ENCODE data around the gene OR10H2. TPM values are rescaled to one million over a fixed set of nuclear protein-coding genes. Genes with fewer than 3 reads are reported as not detected.
"Not testable (repeated sequence)": the region's sequence is repeated elsewhere in the genome, so short reads cannot be mapped to it uniquely, and the experiment has no call there.

Gene OR10H2, protein sequence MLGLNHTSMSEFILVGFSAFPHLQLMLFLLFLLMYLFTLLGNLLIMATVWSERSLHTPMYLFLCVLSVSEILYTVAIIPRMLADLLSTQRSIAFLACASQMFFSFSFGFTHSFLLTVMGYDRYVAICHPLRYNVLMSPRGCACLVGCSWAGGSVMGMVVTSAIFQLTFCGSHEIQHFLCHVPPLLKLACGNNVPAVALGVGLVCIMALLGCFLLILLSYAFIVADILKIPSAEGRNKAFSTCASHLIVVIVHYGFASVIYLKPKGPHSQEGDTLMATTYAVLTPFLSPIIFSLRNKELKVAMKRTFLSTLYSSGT
- total RNA-seq, result not detected

DNA sequence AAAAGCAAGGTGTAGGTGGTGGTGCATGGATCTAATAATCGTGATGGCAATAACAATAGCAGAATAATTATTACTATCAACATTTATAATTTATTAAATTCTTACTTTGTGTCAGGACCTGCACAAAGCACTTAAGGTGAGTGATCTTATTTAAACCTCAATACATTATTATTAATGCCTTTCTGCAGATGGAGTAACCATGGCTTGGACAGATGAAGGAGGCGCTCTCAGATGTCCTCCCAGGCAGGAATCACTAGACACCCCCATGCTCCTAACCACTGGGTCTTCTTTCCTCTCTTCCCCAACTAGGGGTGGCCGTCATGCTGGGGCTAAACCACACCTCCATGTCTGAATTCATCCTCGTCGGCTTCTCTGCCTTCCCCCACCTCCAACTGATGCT lies at the start of gene OR10H2:
TSS of gene OR10H2 (plus strand) at position 301 of the 400 bp plus-strand sequence. CDS start at position 321, 20 bp downstream.
- peaks cover 13% of the 10 kb centered on the region for H3K27me3 Mint-ChIP-seq (ENCODE audit: low read depth)
- no peaks in the 10 kb centered on the region for H3K36me3 Mint-ChIP-seq (ENCODE audit: low read depth)
- POLR2A ChIA-PET, result no interaction called here
- no peak within 1 kb of the TSS for H3K27ac Mint-ChIP-seq
- ATAC-seq (no peak), DNase-seq (no peak)
- CTCF ChIA-PET, result no interaction called here
- no peaks in the 10 kb centered on the region for H3K9me3 Mint-ChIP-seq (ENCODE audit: insufficient read depth)
- H3K4me1 Mint-ChIP-seq (ENCODE audit: low read depth), result no peaks in the 10 kb centered on the region
- no peak within 1 kb of the TSS for H3K4me3 Mint-ChIP-seq

- no peak for DNase-seq
- ChIA-PET POLR2A (no interaction called here), CTCF (no interaction called here)
- H3K27ac Mint-ChIP-seq, result no peak overlapping the region
- H3K27me3 Mint-ChIP-seq (ENCODE audit: low read depth), result no peaks in the 10 kb centered on the region
- no peaks in the 10 kb centered on the region for H3K36me3 Mint-ChIP-seq (ENCODE audit: low read depth)
- H3K4me3 Mint-ChIP-seq, result no peak overlapping the region
- no peaks in the 10 kb centered on the region for H3K4me1 Mint-ChIP-seq (ENCODE audit: low read depth)
- ATAC-seq, result no peak
- H3K9me3 Mint-ChIP-seq (ENCODE audit: insufficient read depth), result no peaks in the 10 kb centered on the region
Observed at GRCh38 chr19:15679089-15679488, 48.7 kb upstream of the OR10H2 start.

DNA sequence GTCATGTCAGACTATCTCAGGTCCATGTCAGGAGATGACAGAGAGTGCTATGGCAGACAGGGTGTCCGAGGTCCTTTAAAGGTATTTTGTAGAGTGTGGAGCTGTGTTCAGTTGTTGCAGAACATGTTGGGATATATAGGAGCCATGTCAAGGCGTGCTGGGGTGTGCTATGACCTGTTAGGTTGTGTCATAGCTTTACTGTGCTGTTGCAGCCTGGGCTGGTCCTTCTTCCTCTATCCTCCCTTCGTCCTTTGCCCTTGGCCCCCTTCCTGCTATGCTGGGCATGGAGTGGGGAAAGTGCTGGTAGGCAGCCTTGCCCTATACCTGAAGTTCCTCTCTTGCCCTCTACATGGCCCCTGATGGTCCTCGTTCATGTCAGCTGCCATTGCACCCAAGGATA lies 48.0 kb upstream of the OR10H2 start:
- H3K4me1 Mint-ChIP-seq (ENCODE audit: low read depth); ATAC-seq; CTCF ChIA-PET; H3K4me3 Mint-ChIP-seq; H3K27ac Mint-ChIP-seq; H3K36me3 Mint-ChIP-seq (ENCODE audit: low read depth); DNase-seq; H3K27me3 Mint-ChIP-seq (ENCODE audit: low read depth); H3K9me3 Mint-ChIP-seq (ENCODE audit: insufficient read depth); POLR2A ChIA-PET: not testable (repeated sequence)

- ChIA-PET POLR2A (no interaction called here), CTCF (no interaction called here)
- Mint-ChIP-seq H3K36me3 (ENCODE audit: low read depth) (no peaks in the 10 kb centered on the region), H3K9me3 (ENCODE audit: insufficient read depth) (no peaks in the 10 kb centered on the region), H3K27ac (no peak overlapping the region), H3K4me3 (no peak overlapping the region), H3K4me1 (ENCODE audit: low read depth) (no peaks in the 10 kb centered on the region), H3K27me3 (ENCODE audit: low read depth) (no peaks in the 10 kb centered on the region)
- ATAC-seq (no peak), DNase-seq (no peak)
Observed at GRCh38 chr19:15680478-15681322, 47.1 kb upstream of the OR10H2 start.

GRCh38 chr19:15683411-15683810 lies 44.4 kb upstream of the OR10H2 start:
- ChIA-PET CTCF (no interaction called here), POLR2A (no interaction called here)
- no peak overlapping the region for H3K27ac Mint-ChIP-seq
- H3K9me3 Mint-ChIP-seq (ENCODE audit: insufficient read depth), result no peaks in the 10 kb centered on the region
- no peak for ATAC-seq
- DNase-seq, result no peak
- no peaks in the 10 kb centered on the region for H3K36me3 Mint-ChIP-seq (ENCODE audit: low read depth)
- no peaks in the 10 kb centered on the region for H3K27me3 Mint-ChIP-seq (ENCODE audit: low read depth)
- no peak overlapping the region for H3K4me3 Mint-ChIP-seq
- no peaks in the 10 kb centered on the region for H3K4me1 Mint-ChIP-seq (ENCODE audit: low read depth)

GRCh38 chr19:15684828-15685227 lies 43.0 kb upstream of the OR10H2 start:
- POLR2A ChIA-PET, result no interaction called here
- H3K4me1 Mint-ChIP-seq (ENCODE audit: low read depth), result no peaks in the 10 kb centered on the region
- no peak for ATAC-seq
- peak; percentile 35 for DNase-seq
- H3K27ac Mint-ChIP-seq, result no peak overlapping the region
- CTCF ChIA-PET, result no interaction called here
- no peaks in the 10 kb centered on the region for H3K36me3 Mint-ChIP-seq (ENCODE audit: low read depth)
- H3K4me3 Mint-ChIP-seq, result no peak overlapping the region
- H3K27me3 Mint-ChIP-seq (ENCODE audit: low read depth), result peaks cover 4% of the 10 kb centered on the region
- no peaks in the 10 kb centered on the region for H3K9me3 Mint-ChIP-seq (ENCODE audit: insufficient read depth)

DNA sequence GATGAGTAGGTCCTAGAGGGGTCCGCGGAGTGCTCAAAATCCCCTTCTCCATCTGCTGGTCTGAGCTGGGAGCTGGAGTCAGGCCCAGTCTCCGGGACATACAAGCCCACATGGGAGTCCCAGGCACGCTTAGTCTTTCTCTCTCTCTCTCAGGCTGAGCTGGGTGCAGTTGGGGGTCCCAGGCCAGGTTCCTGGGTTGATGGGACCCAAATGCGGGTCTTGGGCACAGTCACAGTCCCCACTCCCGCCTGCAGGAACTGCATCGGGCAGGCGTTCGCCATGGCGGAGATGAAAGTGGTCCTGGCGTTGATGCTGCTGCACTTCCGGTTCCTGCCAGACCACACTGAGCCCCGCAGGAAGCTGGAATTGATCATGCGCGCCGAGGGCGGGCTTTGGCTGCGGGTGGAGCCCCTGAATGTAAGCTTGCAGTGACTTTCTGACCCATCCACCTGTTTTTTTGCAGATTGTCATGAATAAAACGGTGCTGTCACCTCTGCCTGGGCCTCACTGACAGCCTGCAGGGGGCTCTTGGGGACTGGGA lies 31.1 kb upstream of the OR10H2 start:
- DNase-seq (no peak), ATAC-seq (no peak)
- H3K4me1 Mint-ChIP-seq (ENCODE audit: low read depth), result no peaks in the 10 kb centered on the region
- H3K9me3 Mint-ChIP-seq (ENCODE audit: insufficient read depth), result no peaks in the 10 kb centered on the region
- CTCF ChIA-PET, result no interaction called here
- no peak overlapping the region for H3K4me3 Mint-ChIP-seq
- H3K27ac Mint-ChIP-seq, result no peak overlapping the region
- POLR2A ChIA-PET, result no interaction called here
- H3K27me3 Mint-ChIP-seq (ENCODE audit: low read depth), result peaks cover 22% of the 10 kb centered on the region
- H3K36me3 Mint-ChIP-seq (ENCODE audit: low read depth), result no peaks in the 10 kb centered on the region

DNA sequence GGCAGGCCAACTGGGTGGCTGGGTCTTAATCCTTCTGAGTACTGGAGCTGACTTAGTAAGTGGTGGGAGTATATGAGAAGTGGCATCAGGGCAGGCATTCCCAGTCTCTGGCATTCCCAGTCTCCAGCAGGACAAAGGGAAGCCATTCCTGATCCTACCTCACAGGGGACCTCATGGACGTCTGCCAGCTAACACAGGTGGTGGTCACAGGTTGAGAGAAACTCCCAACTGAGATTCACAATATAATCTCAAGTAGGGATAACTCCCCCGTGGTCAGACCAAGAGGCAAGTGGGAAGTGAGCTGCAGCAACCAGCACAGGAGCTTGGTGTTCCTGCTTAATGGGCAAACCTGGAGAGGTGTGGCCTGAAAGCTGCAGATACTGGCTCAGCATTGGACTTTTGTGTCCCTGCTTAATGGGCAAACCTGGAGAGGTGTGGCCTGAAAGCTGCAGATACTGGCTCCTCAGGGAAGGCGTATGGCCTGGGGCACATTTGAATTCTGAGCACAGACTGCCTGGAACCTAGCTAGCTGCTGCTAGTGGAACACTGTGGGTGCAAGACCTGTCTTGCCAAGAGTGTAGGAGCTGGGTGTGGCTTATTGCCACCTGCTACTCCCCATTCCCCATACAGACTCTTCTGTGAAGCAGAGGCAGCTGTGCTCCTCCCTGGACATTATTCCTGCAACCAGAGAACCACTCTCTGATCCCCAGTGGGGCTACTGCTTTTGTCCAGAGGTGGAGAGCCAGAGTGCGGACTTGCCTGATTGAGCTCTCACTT lies 25.9 kb upstream of the OR10H2 start:
- Mint-ChIP-seq H3K27me3 (ENCODE audit: low read depth) (peaks cover 26% of the 10 kb centered on the region), H3K36me3 (ENCODE audit: low read depth) (no peaks in the 10 kb centered on the region), H3K27ac (no peak overlapping the region), H3K4me3 (no peak overlapping the region), H3K9me3 (ENCODE audit: insufficient read depth) (no peaks in the 10 kb centered on the region), H3K4me1 (ENCODE audit: low read depth) (no peaks in the 10 kb centered on the region)
- ATAC-seq (no peak), DNase-seq (no peak)
- CTCF ChIA-PET, result no interaction called here
- POLR2A ChIA-PET, result no interaction called here

GRCh38 chr19:15702534-15702930 lies 25.3 kb upstream of the OR10H2 start:
- DNase-seq (peak; percentile 42), ATAC-seq (no peak)
- no peaks in the 10 kb centered on the region for H3K36me3 Mint-ChIP-seq (ENCODE audit: low read depth)
- POLR2A ChIA-PET, result no interaction called here
- H3K4me3 Mint-ChIP-seq, result no peak overlapping the region
- H3K9me3 Mint-ChIP-seq (ENCODE audit: insufficient read depth), result no peaks in the 10 kb centered on the region
- CTCF ChIA-PET, result no interaction called here
- H3K4me1 Mint-ChIP-seq (ENCODE audit: low read depth), result no peaks in the 10 kb centered on the region
- no peak overlapping the region for H3K27ac Mint-ChIP-seq
- H3K27me3 Mint-ChIP-seq (ENCODE audit: low read depth), result peaks cover 26% of the 10 kb centered on the region

DNA sequence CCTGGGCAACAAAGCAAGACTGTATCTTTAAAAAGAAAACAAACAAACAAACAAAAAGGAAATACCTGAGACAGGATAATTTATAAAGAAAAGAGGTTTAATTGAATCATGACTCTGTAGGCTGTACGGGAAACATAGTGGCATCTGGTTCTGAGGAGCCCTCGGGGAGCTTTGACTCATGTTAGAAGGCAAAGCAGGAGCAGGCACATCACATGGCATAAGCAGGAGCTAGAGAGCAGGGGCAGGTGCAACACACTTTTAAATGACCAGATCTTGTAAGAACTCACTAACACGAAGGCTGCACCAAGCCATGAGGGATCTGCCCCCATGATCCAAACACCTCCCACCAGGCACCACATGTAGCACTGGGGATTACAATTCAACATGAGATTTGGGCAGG lies 13.2 kb upstream of the OR10H2 start:
- H3K27me3 Mint-ChIP-seq (ENCODE audit: low read depth), result peaks cover 3% of the 10 kb centered on the region

DNA sequence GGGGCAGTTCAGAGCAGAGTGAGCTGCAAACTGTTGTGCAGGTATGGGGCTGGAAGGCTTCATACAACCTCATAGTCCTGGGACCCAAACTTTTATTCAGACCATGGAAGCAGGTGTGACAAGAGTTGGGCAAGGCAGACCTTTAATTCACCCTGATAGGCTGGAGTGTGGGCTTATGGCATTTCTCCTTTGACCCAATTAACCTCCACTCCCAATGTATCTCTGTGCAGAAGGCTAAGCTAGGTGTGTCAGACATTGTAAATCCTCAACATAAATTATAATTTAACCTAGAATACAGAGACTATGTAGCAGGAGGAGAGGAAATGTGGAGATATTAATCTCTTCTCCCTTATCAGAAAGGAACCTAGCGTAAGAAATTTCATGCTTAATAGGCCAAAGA lies 12.2 kb upstream of the OR10H2 start:
- Mint-ChIP-seq H3K27ac (no peak overlapping the region), H3K4me1 (ENCODE audit: low read depth) (no peaks in the 10 kb centered on the region), H3K4me3 (no peak overlapping the region), H3K9me3 (ENCODE audit: insufficient read depth) (no peaks in the 10 kb centered on the region), H3K36me3 (ENCODE audit: low read depth) (no peaks in the 10 kb centered on the region), H3K27me3 (ENCODE audit: low read depth) (peaks cover 1% of the 10 kb centered on the region)
- no peak for DNase-seq
- ATAC-seq, result no peak
- POLR2A ChIA-PET, result interaction anchor here (0.5 kb wide), 1 partner anchor 657 kb away, joined by 3 read pairs; no protein-coding TSS in a partner anchor
- CTCF ChIA-PET, result no interaction called here

More for the DNA sequence above, 13.2 kb upstream of the OR10H2 start:
- no peaks in the 10 kb centered on the region for H3K4me1 Mint-ChIP-seq (ENCODE audit: low read depth)
- no peaks in the 10 kb centered on the region for H3K36me3 Mint-ChIP-seq (ENCODE audit: low read depth)
- H3K27ac Mint-ChIP-seq, result no peak overlapping the region
- ChIA-PET POLR2A (no interaction called here), CTCF (no interaction called here)
- no peaks in the 10 kb centered on the region for H3K9me3 Mint-ChIP-seq (ENCODE audit: insufficient read depth)
- no peak for ATAC-seq
- no peak for DNase-seq
- no peak overlapping the region for H3K4me3 Mint-ChIP-seq

DNA sequence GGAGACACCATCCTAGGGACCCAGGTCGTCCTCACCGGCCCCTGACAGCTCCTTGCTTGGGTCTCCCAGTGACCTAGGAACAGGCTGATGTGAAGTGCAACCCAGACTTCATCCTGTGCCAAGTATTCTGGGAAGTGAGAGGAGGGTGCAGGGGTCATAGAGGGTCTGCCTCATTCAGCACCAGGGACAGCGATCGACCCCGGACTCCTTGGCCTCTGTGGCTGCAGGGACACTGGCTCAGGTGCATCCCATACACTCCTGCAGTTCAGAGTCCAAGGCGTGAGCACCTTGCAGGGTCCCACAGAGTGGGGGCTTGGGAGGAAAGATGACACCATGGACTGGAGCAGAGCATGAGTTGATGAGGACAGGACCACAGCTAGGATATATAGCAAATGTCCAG lies 10.0 kb upstream of the OR10H2 start:
- ATAC-seq, result no peak
- no peak for DNase-seq
- no peaks in the 10 kb centered on the region for H3K36me3 Mint-ChIP-seq (ENCODE audit: low read depth)
- no peaks in the 10 kb centered on the region for H3K9me3 Mint-ChIP-seq (ENCODE audit: insufficient read depth)
- no peak overlapping the region for H3K4me3 Mint-ChIP-seq
- no peaks in the 10 kb centered on the region for H3K4me1 Mint-ChIP-seq (ENCODE audit: low read depth)
- no peak overlapping the region for H3K27ac Mint-ChIP-seq
- POLR2A ChIA-PET, result no interaction called here
- CTCF ChIA-PET, result no interaction called here
- H3K27me3 Mint-ChIP-seq (ENCODE audit: low read depth), result peaks cover 9% of the 10 kb centered on the region

Measured in activated CD8-positive, alpha-beta T cell treated with anti-CD3 and anti-CD28 coated beads, Interleukin-2, amount 10 ng/mL, durations not matched to agents 7 days and 5 days (primary cell).